ENCODE data around the gene IFITM10. TPM values are rescaled to one million over a fixed set of nuclear protein-coding genes. Genes with fewer than 3 reads are reported as not detected.

IFITM10 gene
- total RNA-seq, 1 experiment from 2014 or later, result 18.0 TPM

GRCh38 chr11:1729692-1730011, 20.7 kb downstream of the IFITM10 start:
- intact Hi-C loops (cut with micrococcal nuclease; ENCODE audit: unreplicated experiment) (no loop called here), in situ Hi-C loops (cut with HindIII; ENCODE audit: low pct_unique_long_range_greater_than_20kb, low sequenced_read_pairs) (no loop called here)
- H3K9me3 ChIP-seq (ENCODE audit: control insufficient read depth, insufficient read depth, low read depth, low read length), result no peaks in the 10 kb centered on the region
- no peaks in the 10 kb centered on the region for H3K4me1 ChIP-seq (ENCODE audit: control insufficient read depth, insufficient read depth, low read length)
- peaks cover 5% of the 10 kb centered on the region for H3K27me3 ChIP-seq (ENCODE audit: control insufficient read depth, insufficient read depth, low read length)
- CTCF ChIA-PET, result no interaction called here
- POLR2A ChIA-PET, result no interaction called here
- BruUV-seq (replicated peaks), result no TSS peak
- no peak for DNase-seq (ENCODE audit: low read depth, low spot score)
- H3K27ac ChIP-seq (ENCODE audit: low read length), result no peak overlapping the region
- TF ChIP-seq CTCF (IDR thresholded peaks at IDR 0.05) (no peak), POLR2AphosphoS5 (IDR thresholded peaks at IDR 0.05; ENCODE audit: low read depth, low read length) (no peak), REST (IDR thresholded peaks at IDR 0.05; ENCODE audit: insufficient read depth in 1 of 2, low read depth in 2 of 2, low read length in 1 of 2) (no peak), SIN3A (IDR thresholded peaks at IDR 0.05; ENCODE audit: borderline replicate concordance, insufficient read depth, low read depth, low read length) (no peak), TCF7L2 (IDR thresholded peaks at IDR 0.05; ENCODE audit: low read depth, low read length) (no peak)
- no peaks in the 10 kb centered on the region for H3K36me3 ChIP-seq (ENCODE audit: control insufficient read depth, insufficient read depth, low read length)
- no peak overlapping the region for H3K4me3 ChIP-seq (ENCODE audit: low read depth in 2 of 2, low read length in 2 of 2)
- ATAC-seq, result no peak

GRCh38 chr11:1728931-1729691, 21.3 kb downstream of the IFITM10 start:
- ChIA-PET CTCF (no interaction called here), POLR2A (no interaction called here)
- H3K9me3 ChIP-seq (ENCODE audit: control insufficient read depth, insufficient read depth, low read depth, low read length), result no peaks in the 10 kb centered on the region
- no peak for TF ChIP-seq REST (IDR thresholded peaks at IDR 0.05; ENCODE audit: insufficient read depth in 1 of 2, low read depth in 2 of 2, low read length in 1 of 2)
- no peak for TF ChIP-seq TCF7L2 (IDR thresholded peaks at IDR 0.05; ENCODE audit: low read depth, low read length)
- TF ChIP-seq CTCF (IDR thresholded peaks at IDR 0.05), result no peak
- no peak for TF ChIP-seq SIN3A (IDR thresholded peaks at IDR 0.05; ENCODE audit: borderline replicate concordance, insufficient read depth, low read depth, low read length)
- no peak for TF ChIP-seq POLR2AphosphoS5 (IDR thresholded peaks at IDR 0.05; ENCODE audit: low read depth, low read length)
- BruUV-seq (replicated peaks), result no TSS peak
- H3K4me1 ChIP-seq (ENCODE audit: control insufficient read depth, insufficient read depth, low read length), result no peaks in the 10 kb centered on the region
- intact Hi-C loops (cut with micrococcal nuclease; ENCODE audit: unreplicated experiment) (no loop called here), in situ Hi-C loops (cut with HindIII; ENCODE audit: low pct_unique_long_range_greater_than_20kb, low sequenced_read_pairs) (no loop called here)
- H3K36me3 ChIP-seq (ENCODE audit: control insufficient read depth, insufficient read depth, low read length), result no peaks in the 10 kb centered on the region
- H3K27ac ChIP-seq (ENCODE audit: low read length), result no peak overlapping the region
- no peak overlapping the region for H3K4me3 ChIP-seq (ENCODE audit: low read depth in 2 of 2, low read length in 2 of 2)
- no peak for ATAC-seq
- DNase-seq (ENCODE audit: low read depth, low spot score), result no peak
- peaks cover 5% of the 10 kb centered on the region for H3K27me3 ChIP-seq (ENCODE audit: control insufficient read depth, insufficient read depth, low read length)

All from Panc1 (cell line).